Neural progenitor cell (in vitro differentiated cells): ENCODE results near the gene WIPF1.

Experiments used
- EZH2 ChIP-seq: fragments of 200-600 bp; sonication (generic); IDR thresholded peaks from 2 replicates; pipeline ENCODE4 v1.6.1; 2017; ENCODE audit warnings: antibody characterized with exemption, mild to moderate bottlenecking, moderate library complexity
- EZH2phosphoT487 ChIP-seq: fragments of 200-600 bp; sonication (generic); IDR thresholded peaks from 2 replicates; pipeline ENCODE4 v1.6.1; 2017; ENCODE audit warnings: antibody characterized with exemption
- TF ChIP-seq, protein P1 (sequence below): fragments of 200-600 bp; sonication (generic); IDR thresholded peaks from 2 replicates; pipeline ENCODE4 v1.5.1; 2017; ENCODE audit warnings: antibody characterized with exemption, mild to moderate bottlenecking

DNA sequence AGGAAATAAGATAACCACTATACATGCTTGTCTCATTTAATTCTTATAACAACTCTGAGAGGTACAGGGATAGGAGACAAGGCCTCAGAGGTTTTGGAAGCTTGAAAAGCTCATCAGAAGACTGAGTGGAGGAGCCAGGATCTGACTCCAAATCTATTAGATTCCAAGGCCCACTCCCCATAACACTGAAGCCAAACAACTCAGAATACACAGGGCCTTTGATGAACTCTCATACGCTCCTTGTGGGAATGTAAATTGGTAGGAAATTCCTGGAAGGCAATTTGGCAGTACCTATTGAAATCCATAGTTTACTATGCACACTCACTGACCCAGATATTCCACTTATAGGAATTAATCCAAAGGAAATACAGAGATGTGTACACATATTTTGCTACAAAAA, 27.9 kb downstream of the WIPF1 start:
- TF ChIP-seq, protein P1, sequence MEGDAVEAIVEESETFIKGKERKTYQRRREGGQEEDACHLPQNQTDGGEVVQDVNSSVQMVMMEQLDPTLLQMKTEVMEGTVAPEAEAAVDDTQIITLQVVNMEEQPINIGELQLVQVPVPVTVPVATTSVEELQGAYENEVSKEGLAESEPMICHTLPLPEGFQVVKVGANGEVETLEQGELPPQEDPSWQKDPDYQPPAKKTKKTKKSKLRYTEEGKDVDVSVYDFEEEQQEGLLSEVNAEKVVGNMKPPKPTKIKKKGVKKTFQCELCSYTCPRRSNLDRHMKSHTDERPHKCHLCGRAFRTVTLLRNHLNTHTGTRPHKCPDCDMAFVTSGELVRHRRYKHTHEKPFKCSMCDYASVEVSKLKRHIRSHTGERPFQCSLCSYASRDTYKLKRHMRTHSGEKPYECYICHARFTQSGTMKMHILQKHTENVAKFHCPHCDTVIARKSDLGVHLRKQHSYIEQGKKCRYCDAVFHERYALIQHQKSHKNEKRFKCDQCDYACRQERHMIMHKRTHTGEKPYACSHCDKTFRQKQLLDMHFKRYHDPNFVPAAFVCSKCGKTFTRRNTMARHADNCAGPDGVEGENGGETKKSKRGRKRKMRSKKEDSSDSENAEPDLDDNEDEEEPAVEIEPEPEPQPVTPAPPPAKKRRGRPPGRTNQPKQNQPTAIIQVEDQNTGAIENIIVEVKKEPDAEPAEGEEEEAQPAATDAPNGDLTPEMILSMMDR, result no peak
- TF ChIP-seq EZH2phosphoT487 (no peak), EZH2 (no peak)
